ENCODE data around the gene IGSF22.
"Not testable (repeated sequence)": the region's sequence is repeated elsewhere in the genome, so short reads cannot be mapped to it uniquely, and the experiment has no call there.

The IGSF22 gene

GRCh38 chr11:18671246-18671645 is 54.7 kb downstream of the IGSF22 start:
- no peaks in the 10 kb centered on the region for H3K36me3 ChIP-seq (ENCODE audit: control insufficient read depth, low read depth, low read length)
- no peak overlapping the region for H3K4me3 ChIP-seq (ENCODE audit: low read length)
- H3K4me1 ChIP-seq (ENCODE audit: control insufficient read depth, low read depth, low read length) = no peaks in the 10 kb centered on the region
- H3K9ac ChIP-seq (ENCODE audit: low read length) = no peak overlapping the region
- no peak overlapping the region for H3K27ac ChIP-seq (ENCODE audit: low read length)
- H3K9me3 ChIP-seq (ENCODE audit: control insufficient read depth, low read depth, low read length) = no peaks in the 10 kb centered on the region
- H3K27me3 ChIP-seq (ENCODE audit: control insufficient read depth, insufficient read depth, low read length) = no peaks in the 10 kb centered on the region

GRCh38 chr11:18669711-18670110 is 56.3 kb downstream of the IGSF22 start:
- Histone ChIP-seq H3K27ac (ENCODE audit: low read length) (no peak overlapping the region), H3K4me1 (ENCODE audit: control insufficient read depth, low read depth, low read length) (no peaks in the 10 kb centered on the region), H3K4me3 (ENCODE audit: low read length) (no peak overlapping the region), H3K27me3 (ENCODE audit: control insufficient read depth, insufficient read depth, low read length) (no peaks in the 10 kb centered on the region), H3K9ac (ENCODE audit: low read length) (no peak overlapping the region), H3K9me3 (ENCODE audit: control insufficient read depth, low read depth, low read length) (no peaks in the 10 kb centered on the region), H3K36me3 (ENCODE audit: control insufficient read depth, low read depth, low read length) (no peaks in the 10 kb centered on the region)

- H3K4me3 ChIP-seq (ENCODE audit: low read length) = no peak overlapping the region
- no peak overlapping the region for H3K9ac ChIP-seq (ENCODE audit: low read length)
- H3K9me3 ChIP-seq (ENCODE audit: control insufficient read depth, low read depth, low read length) = no peaks in the 10 kb centered on the region
- no peaks in the 10 kb centered on the region for H3K36me3 ChIP-seq (ENCODE audit: control insufficient read depth, low read depth, low read length)
- no peaks in the 10 kb centered on the region for H3K27me3 ChIP-seq (ENCODE audit: control insufficient read depth, insufficient read depth, low read length)
- no peak overlapping the region for H3K27ac ChIP-seq (ENCODE audit: low read length)
- H3K4me1 ChIP-seq (ENCODE audit: control insufficient read depth, low read depth, low read length) = no peaks in the 10 kb centered on the region
These were observed 56.8 kb downstream of the IGSF22 start for GRCh38 chr11:18669219-18669596.

GRCh38 chr11:18668131-18668530 is 57.9 kb downstream of the IGSF22 start:
- no peaks in the 10 kb centered on the region for H3K4me1 ChIP-seq (ENCODE audit: control insufficient read depth, low read depth, low read length)
- H3K27ac ChIP-seq (ENCODE audit: low read length) = no peak overlapping the region
- H3K9ac ChIP-seq (ENCODE audit: low read length) = no peak overlapping the region
- H3K9me3 ChIP-seq (ENCODE audit: control insufficient read depth, low read depth, low read length) = no peaks in the 10 kb centered on the region
- H3K27me3 ChIP-seq (ENCODE audit: control insufficient read depth, insufficient read depth, low read length) = no peaks in the 10 kb centered on the region
- no peak overlapping the region for H3K4me3 ChIP-seq (ENCODE audit: low read length)
- H3K36me3 ChIP-seq (ENCODE audit: control insufficient read depth, low read depth, low read length) = no peaks in the 10 kb centered on the region

GRCh38 chr11:18665353-18665872 is 60.6 kb downstream of the IGSF22 start:
- not testable (repeated sequence) for H3K27ac ChIP-seq (ENCODE audit: low read length); H3K4me3 ChIP-seq (ENCODE audit: low read length); H3K4me1 ChIP-seq (ENCODE audit: control insufficient read depth, low read depth, low read length); H3K27me3 ChIP-seq (ENCODE audit: control insufficient read depth, insufficient read depth, low read length); H3K9ac ChIP-seq (ENCODE audit: low read length); H3K36me3 ChIP-seq (ENCODE audit: control insufficient read depth, low read depth, low read length); H3K9me3 ChIP-seq (ENCODE audit: control insufficient read depth, low read depth, low read length)

GRCh38 chr11:18657673-18658072 is 68.3 kb downstream of the IGSF22 start:
- H3K4me3 ChIP-seq (ENCODE audit: low read length) = no peak overlapping the region
- no peak overlapping the region for H3K9ac ChIP-seq (ENCODE audit: low read length)
- no peaks in the 10 kb centered on the region for H3K36me3 ChIP-seq (ENCODE audit: control insufficient read depth, low read depth, low read length)
- no peak overlapping the region for H3K27ac ChIP-seq (ENCODE audit: low read length)
- H3K4me1 ChIP-seq (ENCODE audit: control insufficient read depth, low read depth, low read length) = no peaks in the 10 kb centered on the region
- peaks cover 5% of the 10 kb centered on the region for H3K9me3 ChIP-seq (ENCODE audit: control insufficient read depth, low read depth, low read length)
- no peaks in the 10 kb centered on the region for H3K27me3 ChIP-seq (ENCODE audit: control insufficient read depth, insufficient read depth, low read length)

All from iPS-18a (cell line).